GM23338 (cell line): ENCODE results near the gene EXOC3L1. TPM values are rescaled to one million over a fixed set of nuclear protein-coding genes. Genes with fewer than 3 reads are reported as not detected.

Source experiments
- ATAC-seq: fragments of 200-7000 bp; cut with Tn5 transposase; 3 replicates; pipeline ENCODE4 v1.9.1; 2020
- DNase-seq: peaks from one replicate; pipeline ENCODE4 v3.0.0-alpha.2; 2015; ENCODE audit warnings: low spot score
- H2AFZ ChIP-seq: fragments of 200-600 bp; sonication (generic); 2 replicates; pipeline ENCODE4 v1.8.0; 2016; ENCODE audit warnings: antibody characterized with exemption, mild to moderate bottlenecking, moderate library complexity
- H3F3A ChIP-seq: fragments of 200-600 bp; sonication (generic); replicated peaks from 2 replicates; pipeline ENCODE4 v1.8.0; 2017; ENCODE audit warnings: antibody characterized with exemption, mixed run types, low read depth
- H3K27ac ChIP-seq: fragments of 200-600 bp; sonication (generic); 2 replicates; pipeline ENCODE4 v1.6.1; 2016; ENCODE audit warnings: low read depth
- H3K27me3 ChIP-seq: fragments of 200-600 bp; sonication (generic); 2 replicates; pipeline ENCODE4 v1.8.0; 2016; ENCODE audit warnings: mild to moderate bottlenecking, mixed run types, moderate library complexity; ENCODE audit not compliant: insufficient read depth
- H3K36me3 ChIP-seq: fragments of 200-600 bp; sonication (generic); 2 replicates; pipeline ENCODE4 v1.8.0; 2016; ENCODE audit warnings: mild to moderate bottlenecking; ENCODE audit not compliant: insufficient read depth
- H3K4me1 ChIP-seq: fragments of 200-600 bp; sonication (generic); 2 replicates; pipeline ENCODE4 v1.8.0; 2016; ENCODE audit warnings: mild to moderate bottlenecking, moderate library complexity; ENCODE audit not compliant: insufficient read depth
- H3K4me2 ChIP-seq: fragments of 200-600 bp; sonication (generic); 2 replicates; pipeline ENCODE4 v1.7.1; 2017; ENCODE audit warnings: mixed run types
- H3K4me3 ChIP-seq: fragments of 200-600 bp; sonication (generic); 2 replicates; pipeline ENCODE4 v1.6.1; 2016; ENCODE audit warnings: mixed run types
- H3K79me2 ChIP-seq: fragments of 200-600 bp; sonication (generic); replicated peaks from 2 replicates; pipeline ENCODE4 v1.8.0; 2017; ENCODE audit warnings: mild to moderate bottlenecking; ENCODE audit not compliant: insufficient read depth
- H3K9me2 ChIP-seq: fragments of 200-600 bp; sonication (generic); 2 replicates; pipeline ENCODE4 v1.8.0; 2017; ENCODE audit not compliant: insufficient read depth
- H4K20me1 ChIP-seq: fragments of 200-600 bp; sonication (generic); replicated peaks from 2 replicates; pipeline ENCODE4 v1.8.0; 2017; ENCODE audit warnings: mild to moderate bottlenecking; ENCODE audit not compliant: insufficient read depth
- H3K27ac Mint-ChIP-seq: 2 replicates; pipeline ENCODE4 v1.8.0; 2020; ENCODE audit warnings: inconsistent platforms, mild to moderate bottlenecking, moderate library complexity, mixed read lengths
- H3K27me3 Mint-ChIP-seq: 3 replicates; pipeline ENCODE4 v1.8.0; 2022; ENCODE audit warnings: low read depth, mild to moderate bottlenecking, moderate library complexity, mixed read lengths, inconsistent platforms; ENCODE audit not compliant: insufficient read depth, poor library complexity
- H3K36me3 Mint-ChIP-seq: 3 replicates; pipeline ENCODE4 v1.8.0; 2021; ENCODE audit warnings: low read depth, mild to moderate bottlenecking, inconsistent platforms, moderate library complexity, mixed read lengths
- H3K4me1 Mint-ChIP-seq: 3 replicates; pipeline ENCODE4 v1.8.0; 2020; ENCODE audit warnings: mild to moderate bottlenecking, inconsistent platforms, mixed read lengths
- H3K4me3 Mint-ChIP-seq: 3 replicates; pipeline ENCODE4 v1.8.0; 2021; ENCODE audit warnings: moderate library complexity, mild to moderate bottlenecking, inconsistent platforms, mixed read lengths
- H3K9me3 Mint-ChIP-seq: 3 replicates; pipeline ENCODE4 v1.8.0; 2020; ENCODE audit warnings: moderate library complexity, mild to moderate bottlenecking, inconsistent platforms, mixed read lengths
- ETS1 ChIP-seq: IDR thresholded peaks from 2 replicates; pipeline ENCODE4 v1.6.1; 2016; ENCODE audit warnings: antibody characterized with exemption
- EZH2 ChIP-seq: fragments of 200-600 bp; sonication (generic); IDR thresholded peaks from one replicate; pipeline ENCODE4 v1.8.0; 2017; ENCODE audit warnings: antibody characterized with exemption, mild to moderate bottlenecking, low read depth; ENCODE audit not compliant: unreplicated experiment
- NANOG ChIP-seq: IDR thresholded peaks from 2 replicates; pipeline ENCODE4 v1.6.1; 2016; ENCODE audit warnings: antibody characterized with exemption, borderline replicate concordance
- POLR2AphosphoS5 ChIP-seq: IDR thresholded peaks from 2 replicates; pipeline ENCODE4 v1.6.1; 2016; ENCODE audit warnings: antibody characterized with exemption, low read depth
- REST ChIP-seq: IDR thresholded peaks from one replicate; pipeline ENCODE4 v1.6.1; 2018; ENCODE audit warnings: antibody characterized with exemption; ENCODE audit not compliant: unreplicated experiment
- ZNF114 ChIP-seq: fragments of 250-450 bp; sonication (Bioruptor Pico); IDR thresholded peaks from 2 replicates; pipeline ENCODE4 v1.5.0; 2020; ENCODE audit warnings: mild to moderate bottlenecking, moderate library complexity
- ZNF331 ChIP-seq: fragments of 250-450 bp; sonication (Bioruptor Pico); IDR thresholded peaks from 2 replicates; pipeline ENCODE4 v1.5.0; 2020; ENCODE audit warnings: low read depth, mild to moderate bottlenecking, moderate library complexity
- polyA plus RNA-seq: library from polyadenylated mRNA; unstranded; fragments of >200 nt; fragmentation: Nextera tagmentation; extraction: Ambion mirVana; gene quantifications from 2 replicates; pipeline ENCODE4 v1.2.1, GENCODE V29; 2016
- total RNA-seq: library from RNA; depleted of rRNA; stranded (reverse); fragments of >200 nt; shearing (Covaris generic); gene quantifications from 2 replicates; pipeline ENCODE4 v1.2.3, GENCODE V29; 2014

EXOC3L1 gene
- total and polyA plus RNA-seq, 2 experiments from 2014 or later = 1.1 to 2.3 TPM

- peak overlapping the region; percentile 72; the same call in 1 of the 2 replicates for H2AFZ ChIP-seq
- peak overlapping the region; percentile 87 for H3K4me2 ChIP-seq
- no peaks in the 10 kb centered on the region for H3K36me3 ChIP-seq
- peak; percentile 3 for ATAC-seq
- H3K79me2 ChIP-seq = no peaks in the 10 kb centered on the region
- no peaks in the 10 kb centered on the region; the same call in 2 of the 3 replicates for H3K36me3 Mint-ChIP-seq
- no peaks in the 10 kb centered on the region for H3K9me2 ChIP-seq
- no peak overlapping the region for H3K27ac Mint-ChIP-seq
- H3K4me1 Mint-ChIP-seq = peaks cover 16% of the 10 kb centered on the region; the same call in 2 of the 3 replicates
- H3K27me3 Mint-ChIP-seq = peaks cover 89% of the 10 kb centered on the region
- DNase-seq = peak; percentile 58
- 0 out of 2 replicates have a peak, but pooled peaks cover 3% of the 10 kb centered on the region for H3F3A ChIP-seq
- peaks cover 5% of the 10 kb centered on the region; the same call in 1 of the 2 replicates for H4K20me1 ChIP-seq
- H3K4me3 ChIP-seq = peak overlapping the region; percentile 57
- peaks cover 21% of the 10 kb centered on the region; the same call in 1 of the 2 replicates for H3K4me1 ChIP-seq
- H3K27me3 ChIP-seq = peaks cover 100% of the 10 kb centered on the region
- H3K27ac ChIP-seq = no peak overlapping the region
- no peaks in the 10 kb centered on the region for H3K9me3 Mint-ChIP-seq
- peak overlapping the region; percentile 66 for H3K4me3 Mint-ChIP-seq
- TF ChIP-seq ZNF331 (CRISPR knock-in tag) = no peak
- no peak for TF ChIP-seq REST
- no peak for TF ChIP-seq POLR2AphosphoS5
- no peak for TF ChIP-seq NANOG
- TF ChIP-seq ETS1 = no peak
- TF ChIP-seq EZH2 = peak; percentile 20
- no peak for TF ChIP-seq ZNF114
Observed at GRCh38 chr16:67154578-67155294, 35.2 kb downstream of the EXOC3L1 start.

GRCh38 chr16:67151431-67152097, 38.4 kb downstream of the EXOC3L1 start:
- H2AFZ ChIP-seq = peak overlapping the region; percentile 97
- no peaks in the 10 kb centered on the region for H3K9me2 ChIP-seq
- H3F3A ChIP-seq = 0 out of 2 replicates have a peak, but pooled peaks cover 7% of the 10 kb centered on the region
- peaks cover 9% of the 10 kb centered on the region; the same call in 1 of the 2 replicates for H3K4me1 ChIP-seq
- no peak for ATAC-seq
- Mint-ChIP-seq H3K4me1 (peaks cover 10% of the 10 kb centered on the region; the same call in 2 of the 3 replicates), H3K27me3 (peaks cover 65% of the 10 kb centered on the region), H3K9me3 (no peaks in the 10 kb centered on the region), H3K27ac (no peak overlapping the region), H3K36me3 (peaks cover 6% of the 10 kb centered on the region), H3K4me3 (peak overlapping the region; percentile 75)
- peak overlapping the region; percentile 94 for H3K4me2 ChIP-seq
- peak overlapping the region; percentile 77 for H3K4me3 ChIP-seq
- H3K36me3 ChIP-seq = no peaks in the 10 kb centered on the region
- no peak overlapping the region for H3K27ac ChIP-seq
- H3K27me3 ChIP-seq = peaks cover 85% of the 10 kb centered on the region
- H3K79me2 ChIP-seq = no peaks in the 10 kb centered on the region
- peak; percentile 40 for DNase-seq
- peaks cover 5% of the 10 kb centered on the region; the same call in 1 of the 2 replicates for H4K20me1 ChIP-seq
- no peak for TF ChIP-seq ETS1
- TF ChIP-seq EZH2 = peak; percentile 45
- TF ChIP-seq ZNF114 = no peak
